MCF 10A (cell line): Measurements from ENCODE around the gene SPTBN2. TPM values are rescaled to one million over a fixed set of nuclear protein-coding genes. Genes with fewer than 3 reads are reported as not detected.

Source experiments
- BruUV-seq: library from RNA; stranded (reverse); fragments of 400-500 nt; replicated peaks from 2 replicates; lab custom pipeline; 2021; lab: Mats Ljungman, UMichigan
- CTCF ChIA-PET: fragments of 300-600 bp; sonication (Branson Sonifier 250); formaldehyde crosslinking; extraction: SDS; loops from one replicate; lab custom pipeline; 2021; ENCODE audit warnings: antibody characterized with exemption, inconsistent platforms; lab: Yijun Ruan, JAX
- POLR2A ChIA-PET: fragments of 300-600, 350-650 bp; sonication (Branson Sonifier 250); formaldehyde crosslinking; extraction: SDS; loops from one replicate; lab custom pipeline; 2020; ENCODE audit warnings: antibody characterized with exemption, inconsistent platforms; lab: Yijun Ruan, JAX
- DNase-seq: peaks from one replicate; pipeline ENCODE4 v3.0.0-alpha.2; 2018; ENCODE audit not compliant: unreplicated experiment
- H3K27ac Mint-ChIP-seq: one replicate; pipeline ENCODE4 v1.8.0; 2022; ENCODE audit warnings: mild to moderate bottlenecking, low read depth, mixed read lengths; ENCODE audit not compliant: unreplicated experiment
- H3K27me3 Mint-ChIP-seq: one replicate; pipeline ENCODE4 v1.8.0; 2022; ENCODE audit warnings: mixed read lengths; ENCODE audit not compliant: insufficient read depth, unreplicated experiment
- H3K36me3 Mint-ChIP-seq: one replicate; pipeline ENCODE4 v1.8.0; 2022; ENCODE audit warnings: mild to moderate bottlenecking, moderate library complexity, mixed read lengths; ENCODE audit not compliant: insufficient read depth, unreplicated experiment
- H3K4me1 Mint-ChIP-seq: one replicate; pipeline ENCODE4 v1.8.0; 2022; ENCODE audit warnings: mixed read lengths; ENCODE audit not compliant: insufficient read depth, unreplicated experiment
- H3K4me3 Mint-ChIP-seq: one replicate; pipeline ENCODE4 v1.8.0; 2022; ENCODE audit warnings: mild to moderate bottlenecking, moderate library complexity, mixed read lengths; ENCODE audit not compliant: unreplicated experiment
- H3K9me3 Mint-ChIP-seq: one replicate; pipeline ENCODE4 v1.8.0; 2022; ENCODE audit warnings: mixed read lengths; ENCODE audit not compliant: unreplicated experiment
- intact Hi-C: fragments of 100-400 bp; cut with micrococcal nuclease; formaldehyde crosslinking; loops from 2 replicates; pipeline ENCODE4 v1.14.1; 2022
- total RNA-seq: library from RNA; stranded (reverse); gene quantifications from 2 replicates; pipeline ENCODE4 v1.2.3, GENCODE V29; 2022
- TF ChIP-seq, protein P1 (sequence below): fragments of 200-600 bp; IDR thresholded peaks from one replicate; pipeline ENCODE4 v1.8.0; 2022; ENCODE audit warnings: antibody characterized with exemption, mild to moderate bottlenecking; ENCODE audit not compliant: unreplicated experiment

SPTBN2 gene
- total RNA-seq, 1 experiment from 2014 or later, result 47.2 TPM

- TF ChIP-seq, protein P1, sequence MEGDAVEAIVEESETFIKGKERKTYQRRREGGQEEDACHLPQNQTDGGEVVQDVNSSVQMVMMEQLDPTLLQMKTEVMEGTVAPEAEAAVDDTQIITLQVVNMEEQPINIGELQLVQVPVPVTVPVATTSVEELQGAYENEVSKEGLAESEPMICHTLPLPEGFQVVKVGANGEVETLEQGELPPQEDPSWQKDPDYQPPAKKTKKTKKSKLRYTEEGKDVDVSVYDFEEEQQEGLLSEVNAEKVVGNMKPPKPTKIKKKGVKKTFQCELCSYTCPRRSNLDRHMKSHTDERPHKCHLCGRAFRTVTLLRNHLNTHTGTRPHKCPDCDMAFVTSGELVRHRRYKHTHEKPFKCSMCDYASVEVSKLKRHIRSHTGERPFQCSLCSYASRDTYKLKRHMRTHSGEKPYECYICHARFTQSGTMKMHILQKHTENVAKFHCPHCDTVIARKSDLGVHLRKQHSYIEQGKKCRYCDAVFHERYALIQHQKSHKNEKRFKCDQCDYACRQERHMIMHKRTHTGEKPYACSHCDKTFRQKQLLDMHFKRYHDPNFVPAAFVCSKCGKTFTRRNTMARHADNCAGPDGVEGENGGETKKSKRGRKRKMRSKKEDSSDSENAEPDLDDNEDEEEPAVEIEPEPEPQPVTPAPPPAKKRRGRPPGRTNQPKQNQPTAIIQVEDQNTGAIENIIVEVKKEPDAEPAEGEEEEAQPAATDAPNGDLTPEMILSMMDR, result no peak
- ChIA-PET CTCF (interaction anchor here (0.6 to 9.4 kb wide), 14 partner anchors 9 to 659 kb away, joined by 3 to 78 read pairs (median 3); no protein-coding TSS in a partner anchor), POLR2A (interaction anchor here (1.0 to 1.3 kb wide), 5 partner anchors 15 to 147 kb away, joined by 3 to 4 read pairs (median 4); partner anchors contain the start of gene RBM4B)
- Mint-ChIP-seq H3K9me3 (no peaks in the 10 kb centered on the region), H3K4me1 (no peaks in the 10 kb centered on the region), H3K27ac (no peak overlapping the region), H3K4me3 (no peak overlapping the region), H3K36me3 (peaks cover 51% of the 10 kb centered on the region), H3K27me3 (no peaks in the 10 kb centered on the region)
- intact Hi-C loops, result loop anchor here (1.0 to 5.0 kb wide), 2 partner anchors 124 to 141 kb away; no protein-coding TSS in a partner anchor
- BruUV-seq, result no TSS peak
- no peak for DNase-seq
Measured at GRCh38 chr11:66693356-66694055, 35.5 kb downstream of the SPTBN2 start.

- CTCF ChIA-PET, result interaction anchor here (0.6 to 9.4 kb wide), 6 partner anchors 15 to 151 kb away, joined by 3 to 78 read pairs (median 4); no protein-coding TSS in a partner anchor
- BruUV-seq, result TSS peak; percentile 16
- intact Hi-C loops, result loop anchor here (5.0 kb wide), 1 partner anchor 124 kb away; no protein-coding TSS in a partner anchor
- H3K27ac Mint-ChIP-seq, result no peak overlapping the region
- H3K4me1 Mint-ChIP-seq, result no peaks in the 10 kb centered on the region
- POLR2A ChIA-PET, result interaction anchor here (0.6 to 1.4 kb wide), 5 partner anchors 15 to 148 kb away, joined by 3 to 4 read pairs (median 3); partner anchors contain the start of gene RBM4B
- TF ChIP-seq, protein P1, result no peak
- no peak for DNase-seq
- H3K36me3 Mint-ChIP-seq, result peaks cover 54% of the 10 kb centered on the region
- no peak overlapping the region for H3K4me3 Mint-ChIP-seq
- no peaks in the 10 kb centered on the region for H3K9me3 Mint-ChIP-seq
- H3K27me3 Mint-ChIP-seq, result no peaks in the 10 kb centered on the region
Measured at GRCh38 chr11:66692871-66693331, 36.1 kb downstream of the SPTBN2 start.

DNA sequence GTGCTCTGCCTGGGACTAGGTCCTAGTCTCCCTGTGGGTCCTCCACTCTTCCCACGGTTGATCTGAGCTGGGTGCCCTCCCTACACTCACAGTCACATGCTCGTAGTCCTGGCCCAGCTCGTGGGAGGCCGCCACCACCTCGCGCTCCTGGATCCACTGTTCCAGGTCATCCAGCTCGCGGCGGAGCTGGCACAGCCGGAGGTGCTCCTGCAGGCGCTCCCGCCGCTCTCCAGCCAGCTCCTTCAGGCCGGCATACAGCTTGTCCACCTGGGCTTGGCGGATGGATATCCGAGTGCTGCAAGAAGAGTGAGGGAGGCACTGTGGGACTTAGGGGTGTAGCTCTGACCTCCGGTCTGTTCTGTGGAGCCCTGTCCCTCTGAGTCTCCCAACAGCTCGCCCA is 36.6 kb downstream of the SPTBN2 start:
- TF ChIP-seq, protein P1, result no peak
- Mint-ChIP-seq H3K36me3 (peaks cover 54% of the 10 kb centered on the region), H3K9me3 (no peaks in the 10 kb centered on the region), H3K4me3 (no peak overlapping the region), H3K27me3 (no peaks in the 10 kb centered on the region), H3K4me1 (no peaks in the 10 kb centered on the region), H3K27ac (no peak overlapping the region)
- POLR2A ChIA-PET, result interaction anchor here (0.6 to 1.4 kb wide), 5 partner anchors 14 to 148 kb away, joined by 3 to 4 read pairs (median 3); partner anchors contain the start of gene RBM4B
- BruUV-seq, result no TSS peak
- CTCF ChIA-PET, result interaction anchor here (0.6 to 9.4 kb wide), 5 partner anchors 16 to 152 kb away, joined by 3 to 78 read pairs (median 3); no protein-coding TSS in a partner anchor
- intact Hi-C loops, result loop anchor here (5.0 kb wide), 1 partner anchor 125 kb away; no protein-coding TSS in a partner anchor
- DNase-seq, result no peak
